Measurements from ENCODE around the gene KIF1B. TPM values are rescaled to one million over a fixed set of nuclear protein-coding genes. Genes with fewer than 3 reads are reported as not detected.

The KIF1B gene
- total RNA-seq, 1 experiment from 2014 or later, result 57.7 TPM

GRCh38 chr1:10424034-10424433 is 213.7 kb downstream of the KIF1B start:
- no peak for TF ChIP-seq CTCF (conservative IDR thresholded peaks at IDR 0.05)
- Mint-ChIP-seq H3K27me3 (ENCODE audit: low read depth) (no peaks in the 10 kb centered on the region), H3K27ac (peak overlapping the region; percentile 27 to 58 (median 44); a peak in 5 of 7 replicates), H3K9me3 (no peaks in the 10 kb centered on the region), H3K4me1 (peaks cover 7 to 8% of the 10 kb centered on the region in 2 experiments), H3K4me3 (no peak overlapping the region), H3K36me3 (ENCODE audit: insufficient read depth in 1 of 3, low read depth in 3 of 3) (peaks cover 15 to 40% (median 23%) of the 10 kb centered on the region in 3 experiments)
- Histone ChIP-seq H4K8ac (replicated peaks; ENCODE audit: insufficient read length, low read depth, low read length) (no peak overlapping the region), H3K4ac (ENCODE audit: low read depth, low read length) (no peak overlapping the region), H3K56ac (ENCODE audit: insufficient read length, low read depth, low read length) (no peak overlapping the region), H2BK5ac (ENCODE audit: insufficient read length, low read length) (no peak overlapping the region), H3K4me1 (ENCODE audit: insufficient read depth, low read length) (no peaks in the 10 kb centered on the region; the same call in 1 of the 2 replicates), H3K14ac (ENCODE audit: insufficient read depth, low read length) (no peak overlapping the region), H3T11ph (ENCODE audit: low read length) (no peak overlapping the region), H2BK120ac (ENCODE audit: low read depth, low read length, poor library complexity, severe bottlenecking) (no peak overlapping the region), H3K79me2 (ENCODE audit: insufficient read depth, low read length) (no peaks in the 10 kb centered on the region), H3K23ac (ENCODE audit: insufficient read length, low read depth, low read length) (no peak overlapping the region), H2BK12ac (ENCODE audit: insufficient read length, low read depth, low read length) (no peak overlapping the region), H2BK20ac (ENCODE audit: low read depth, low read length, poor library complexity, severe bottlenecking) (no peak overlapping the region), H4K5ac (ENCODE audit: insufficient read length, low read depth, low read length) (no peak overlapping the region), H2BK15ac (ENCODE audit: low read depth, low read length) (no peak overlapping the region), H3K79me1 (ENCODE audit: insufficient read depth, low read depth, low read length, poor library complexity, severe bottlenecking) (no peaks in the 10 kb centered on the region), H4K91ac (ENCODE audit: insufficient read length, low read depth, low read length) (no peak overlapping the region), H3K27me3 (ENCODE audit: insufficient read depth, low read length) (no peaks in the 10 kb centered on the region), H3K9me3 (ENCODE audit: control insufficient read depth, low read depth, low read length) (no peaks in the 10 kb centered on the region), H2AK5ac (ENCODE audit: insufficient read length, low read length) (no peak overlapping the region), H3K23me2 (ENCODE audit: insufficient read length, low read depth, low read length, poor library complexity, severe bottlenecking) (no peaks in the 10 kb centered on the region), H3K9ac (ENCODE audit: extremely low read depth, insufficient read length, low read length) (no peak overlapping the region), H3K4me2 (ENCODE audit: insufficient read depth, insufficient read length, low read length) (no peak overlapping the region), H2AFZ (ENCODE audit: low read length) (no peak overlapping the region), H4K20me1 (ENCODE audit: control insufficient read depth, insufficient read depth, insufficient read length) (no peaks in the 10 kb centered on the region), H3K27ac (ENCODE audit: insufficient read length, low read depth, low read length) (no peak overlapping the region), H3K18ac (ENCODE audit: insufficient read length, low read depth, low read length) (no peak overlapping the region)
- no CpG with 5 or more reads among the region's 9 CpGs for WGBS (ENCODE audit: extremely low coverage, insufficient read length, low lambda C conversion rate)
- no peak for DNase-seq
